PC-9 (cell line): Measurements from ENCODE around the gene EPHA4. TPM values are rescaled to one million over a fixed set of nuclear protein-coding genes. Genes with fewer than 3 reads are reported as not detected.

Experiments
- BruUV-seq: library from RNA; stranded (reverse); fragments of 400-500 nt; replicated peaks from 2 replicates; lab custom pipeline; 2021; lab: Mats Ljungman, UMichigan
- CTCF ChIA-PET: fragments of 300-600 bp; sonication (Branson Sonifier 250); formaldehyde crosslinking; loops from one replicate; lab custom pipeline; 2022; ENCODE audit warnings: antibody characterized with exemption; lab: Charles Lee
- POLR2A ChIA-PET: fragments of 300-600 bp; sonication (Branson Sonifier 250); formaldehyde crosslinking; loops from one replicate; lab custom pipeline; 2022; ENCODE audit warnings: antibody characterized with exemption; ENCODE audit not compliant: unreplicated experiment; lab: Charles Lee
- DNase-seq, 2 experiments: peaks; one replicate each; pipeline versions ENCODE4 v3.0.0 to v3.0.0-alpha.2; 2015 to 2022; ENCODE audit warnings: mixed read lengths in 1 of 2
- H2AFZ ChIP-seq: fragments of 200-600 bp; sonication (generic); 2 replicates; pipeline ENCODE4 v1.8.1; 2017; ENCODE audit warnings: antibody characterized with exemption
- H3F3A ChIP-seq: fragments of 200-600 bp; sonication (generic); 2 replicates; pipeline ENCODE4 v1.8.1; 2017; ENCODE audit warnings: antibody characterized with exemption, mild to moderate bottlenecking, low read depth; ENCODE audit not compliant: insufficient read depth
- H3K27ac ChIP-seq: fragments of 200-600 bp; sonication (generic); 2 replicates; pipeline ENCODE4 v1.6.1; 2016; ENCODE audit warnings: mixed run types
- H3K27me3 ChIP-seq: fragments of 200-600 bp; sonication (generic); 2 replicates; pipeline ENCODE4 v1.6.1; 2016; ENCODE audit warnings: low read depth, mixed run types; ENCODE audit not compliant: insufficient read depth
- H3K36me3 ChIP-seq: fragments of 200-600 bp; sonication (generic); 2 replicates; pipeline ENCODE4 v1.6.1; 2016; ENCODE audit warnings: low read depth, mixed run types
- H3K4me1 ChIP-seq: fragments of 200-600 bp; sonication (generic); replicated peaks from 2 replicates; pipeline ENCODE4 v1.6.1; 2016; ENCODE audit warnings: mixed run types; ENCODE audit not compliant: insufficient read depth
- H3K4me2 ChIP-seq: fragments of 200-600 bp; sonication (generic); 2 replicates; pipeline ENCODE4 v1.6.1; 2017; ENCODE audit warnings: mixed run types
- H3K4me3 ChIP-seq: fragments of 200-600 bp; sonication (generic); 2 replicates; pipeline ENCODE4 v1.6.1; 2016; ENCODE audit warnings: mixed run types
- H3K79me2 ChIP-seq: fragments of 200-600 bp; sonication (generic); 2 replicates; pipeline ENCODE4 v1.6.1; 2017; ENCODE audit warnings: low read depth, mixed run types
- H3K9me2 ChIP-seq: fragments of 200-600 bp; sonication (generic); 2 replicates; pipeline ENCODE4 v1.8.1; 2017; ENCODE audit warnings: mild to moderate bottlenecking; ENCODE audit not compliant: insufficient read depth
- H3K9me3 ChIP-seq: fragments of 200-600 bp; sonication (generic); 2 replicates; pipeline ENCODE4 v1.8.1; 2016; ENCODE audit warnings: low read depth; ENCODE audit not compliant: insufficient read depth
- H4K20me1 ChIP-seq: fragments of 200-600 bp; sonication (generic); 2 replicates; pipeline ENCODE4 v1.8.1; 2017; ENCODE audit not compliant: insufficient read depth
- CTCF ChIP-seq: fragments of 200-600 bp; sonication (generic); conservative IDR thresholded peaks from 2 replicates; pipeline ENCODE4 v1.6.1; 2017; ENCODE audit warnings: mixed run types, antibody characterized with exemption, mild to moderate bottlenecking, moderate library complexity
- EZH2 ChIP-seq: fragments of 200-600 bp; sonication (generic); IDR thresholded peaks from 2 replicates; pipeline ENCODE4 v1.8.0; 2017; ENCODE audit warnings: antibody characterized with exemption, low read depth
- intact Hi-C: fragments of 100-400 bp; cut with micrococcal nuclease; formaldehyde crosslinking; loops from one replicate; pipeline ENCODE4 v1.10.0; 2022; ENCODE audit not compliant: unreplicated experiment
- total RNA-seq: library from RNA; stranded (reverse); gene quantifications from 2 replicates; pipeline ENCODE4 v1.2.3, GENCODE V29; 2021

Gene EPHA4
- total RNA-seq, 1 experiment from 2014 or later: 10.6 TPM

- DNase-seq: no peak
- TF ChIP-seq CTCF (no peak), EZH2 (no peak)
- no TSS peak for BruUV-seq
Measured at GRCh38 chr2:221506469-221506868, 65.6 kb downstream of the EPHA4 start.

GRCh38 chr2:221505605-221506004, 66.5 kb downstream of the EPHA4 start:
- TF ChIP-seq CTCF (no peak), EZH2 (no peak)
- Histone ChIP-seq H3F3A (peaks cover 7% of the 10 kb centered on the region; the same call in 1 of the 2 replicates), H2AFZ (no peak overlapping the region), H3K27me3 (no peaks in the 10 kb centered on the region), H3K9me3 (0 out of 2 replicates have a peak, but pooled peaks cover 3% of the 10 kb centered on the region), H3K4me3 (no peak overlapping the region), H3K4me2 (no peak overlapping the region), H3K36me3 (no peaks in the 10 kb centered on the region), H3K79me2 (no peaks in the 10 kb centered on the region), H3K9me2 (no peaks in the 10 kb centered on the region), H3K4me1 (peaks cover 17% of the 10 kb centered on the region), H3K27ac (no peak overlapping the region), H4K20me1 (no peaks in the 10 kb centered on the region)
- ChIA-PET CTCF (no interaction called here), POLR2A (no interaction called here)
- intact Hi-C loops: no loop called here
- DNase-seq: no peak
- BruUV-seq: no TSS peak

More at GRCh38 chr2:221506469-221506868, 65.6 kb downstream of the EPHA4 start:
- intact Hi-C loops: no loop called here
- 0 out of 2 replicates have a peak, but pooled peaks cover 3% of the 10 kb centered on the region for H3K9me3 ChIP-seq
- no peaks in the 10 kb centered on the region for H3K36me3 ChIP-seq
- H4K20me1 ChIP-seq: no peaks in the 10 kb centered on the region
- H3K79me2 ChIP-seq: no peaks in the 10 kb centered on the region
- H2AFZ ChIP-seq: no peak overlapping the region
- no peak overlapping the region for H3K27ac ChIP-seq
- ChIA-PET POLR2A (no interaction called here), CTCF (no interaction called here)
- H3K27me3 ChIP-seq: no peaks in the 10 kb centered on the region
- H3K4me1 ChIP-seq: peaks cover 13% of the 10 kb centered on the region
- H3F3A ChIP-seq: peaks cover 6% of the 10 kb centered on the region; the same call in 1 of the 2 replicates
- H3K4me3 ChIP-seq: no peak overlapping the region
- H3K4me2 ChIP-seq: no peak overlapping the region
- H3K9me2 ChIP-seq: no peaks in the 10 kb centered on the region

GRCh38 chr2:221504905-221505304, 67.2 kb downstream of the EPHA4 start:
- POLR2A ChIA-PET: no interaction called here
- no peaks in the 10 kb centered on the region for H3K27me3 ChIP-seq
- H4K20me1 ChIP-seq: no peaks in the 10 kb centered on the region
- 0 out of 2 replicates have a peak, but pooled peaks cover 3% of the 10 kb centered on the region for H3K9me3 ChIP-seq
- no peaks in the 10 kb centered on the region for H3K9me2 ChIP-seq
- no peaks in the 10 kb centered on the region for H3K36me3 ChIP-seq
- TF ChIP-seq CTCF: no peak
- TF ChIP-seq EZH2: no peak
- CTCF ChIA-PET: no interaction called here
- no peak for DNase-seq
- H3K79me2 ChIP-seq: no peaks in the 10 kb centered on the region
- H3K4me2 ChIP-seq: no peak overlapping the region
- H3F3A ChIP-seq: peaks cover 7% of the 10 kb centered on the region; the same call in 1 of the 2 replicates
- peaks cover 17% of the 10 kb centered on the region for H3K4me1 ChIP-seq
- BruUV-seq: no TSS peak
- intact Hi-C loops: no loop called here
- H3K4me3 ChIP-seq: no peak overlapping the region
- H3K27ac ChIP-seq: no peak overlapping the region
- H2AFZ ChIP-seq: no peak overlapping the region
